HCT116 (cell line): ENCODE results near the gene NDUFA8. TPM values are rescaled to one million over a fixed set of nuclear protein-coding genes. Genes with fewer than 3 reads are reported as not detected.

Source experiments
- ATAC-seq: fragments of 200-7000 bp; cut with Tn5 transposase; 2 replicates; pipeline ENCODE4 v1.9.1; 2020; ENCODE audit warnings: mild to moderate bottlenecking, moderate library complexity
- Bru-seq: library from RNA; stranded (reverse); fragments of 400-500 nt; gene quantifications from one replicate; lab custom pipeline; 2021; lab: Mats Ljungman, UMichigan
- BruChase-seq, 2 experiments: library from RNA; stranded (reverse); fragments of 400-500 nt; gene quantifications; one replicate each; lab custom pipeline; 2021; lab: Mats Ljungman, UMichigan
- BruUV-seq: library from RNA; stranded (reverse); fragments of 400-500 nt; replicated peaks from 2 replicates; lab custom pipeline; 2021; lab: Mats Ljungman, UMichigan
- CTCF ChIA-PET: fragments of 300-600 bp; sonication (Branson Sonifier 250); formaldehyde crosslinking; loops from one replicate; lab custom pipeline; 2021; ENCODE audit warnings: antibody characterized with exemption; lab: Charles Lee
- POLR2A ChIA-PET: fragments of 300-600, 350-600 bp; sonication (Branson Sonifier 250); formaldehyde crosslinking; loops from one replicate; lab custom pipeline; 2021; ENCODE audit warnings: antibody characterized with exemption; lab: Charles Lee
- RAD21 ChIA-PET, 2 experiments: fragments of 300-600 bp; sonication (Branson Sonifier 250); formaldehyde crosslinking; loops; one replicate each; lab custom pipeline; 2023; ENCODE audit warnings: low total read pairs in 2 of 2; ENCODE audit not compliant: uncharacterized antibody in 2 of 2, unreplicated experiment in 2 of 2, low non-redundant PET in 1 of 2; lab: Charles Lee
- DNase-seq: peaks from one replicate; pipeline ENCODE4 v3.0.0-alpha.2; 2010; ENCODE audit warnings: low read depth, low spot score
- H2AFZ ChIP-seq: fragments of 200-600 bp; shearing (Covaris generic), sonication (generic); 2 replicates; pipeline ENCODE4 v1.6.1; 2017; ENCODE audit warnings: low read depth, mixed run types, mixed read lengths, antibody characterized with exemption, low read length; ENCODE audit not compliant: poor library complexity, severe bottlenecking
- H3K27ac ChIP-seq: 2 replicates; pipeline ENCODE4 v1.5.1; 2012; ENCODE audit warnings: low read depth, low read length
- H3K27me3 ChIP-seq: fragments of 200-600 bp; sonication (generic); 2 replicates; pipeline ENCODE4 v1.6.1; 2016; ENCODE audit warnings: mixed run types, low read length, mixed read lengths; ENCODE audit not compliant: insufficient read depth
- H3K36me3 ChIP-seq, 2 experiments: fragments of 200-500 bp in 1 of 2; fragments of 200-600 bp in 1 of 2; sonication (Bioruptor generic) in 1 of 2; sonication (generic) in 1 of 2; 2 replicates each; pipeline versions ENCODE4 v1.5.1 to v1.6.1; 2014 to 2016; ENCODE audit warnings: low read length in 2 of 2, inconsistent platforms in 1 of 2, mixed read lengths in 1 of 2, mixed run types in 1 of 2; ENCODE audit not compliant: insufficient read depth in 2 of 2, control insufficient read depth in 1 of 2
- H3K4me1 ChIP-seq, 2 experiments: fragments of 200-600 bp in 1 of 2; sonication (generic) in 1 of 2; 2 replicates each; pipeline versions ENCODE4 v1.5.1 to v1.6.1; 2012 to 2017; ENCODE audit warnings: low read length in 2 of 2, inconsistent platforms in 1 of 2, mild to moderate bottlenecking in 1 of 2, mixed read lengths in 1 of 2, mixed run types in 1 of 2, moderate library complexity in 1 of 2; ENCODE audit not compliant: insufficient read depth in 2 of 2, control insufficient read depth in 1 of 2
- H3K4me2 ChIP-seq: fragments of 200-600 bp; sonication (generic); 2 replicates; pipeline ENCODE4 v1.6.1; 2017; ENCODE audit warnings: mixed run types, low read length, mixed read lengths
- H3K4me3 ChIP-seq, 2 experiments: fragments of 200-600 bp in 1 of 2; sonication (generic) in 1 of 2; replicated peaks in 1 of 2; 2 replicates each; pipeline ENCODE4 v1.5.1; 2011 to 2016; ENCODE audit warnings: low read length in 2 of 2, control low read depth in 1 of 2, low read depth in 1 of 2, mild to moderate bottlenecking in 1 of 2, mixed read lengths in 1 of 2, mixed run types in 1 of 2
- H3K79me2 ChIP-seq: fragments of 200-600 bp; sonication (generic); 2 replicates; pipeline ENCODE4 v1.6.1; 2017; ENCODE audit warnings: mild to moderate bottlenecking, mixed run types, low read length, moderate library complexity, mixed read lengths; ENCODE audit not compliant: insufficient read depth
- H3K9ac ChIP-seq: fragments of 200-600 bp; sonication (generic); 2 replicates; pipeline ENCODE4 v1.6.1; 2016; ENCODE audit warnings: low read length, mixed read lengths
- H3K9me2 ChIP-seq: fragments of 200-600 bp; sonication (generic), shearing (Covaris generic); 2 replicates; pipeline ENCODE4 v1.6.1; 2017; ENCODE audit warnings: mixed run types, mild to moderate bottlenecking, moderate library complexity; ENCODE audit not compliant: insufficient read depth
- H3K9me3 ChIP-seq, 2 experiments: fragments of 200-500 bp in 1 of 2; fragments of 200-600 bp in 1 of 2; sonication (Bioruptor generic) in 1 of 2; sonication (generic) in 1 of 2; 2 replicates each; pipeline ENCODE4 v1.6.1; 2014 to 2017; ENCODE audit warnings: low read length in 2 of 2, mixed read lengths in 2 of 2, inconsistent platforms in 1 of 2, low read depth in 1 of 2, mild to moderate bottlenecking in 1 of 2, mixed run types in 1 of 2, moderate library complexity in 1 of 2; ENCODE audit not compliant: control insufficient read depth in 1 of 2, insufficient read depth in 1 of 2
- H4K20me1 ChIP-seq: fragments of 200-600 bp; sonication (generic), shearing (Covaris generic); 2 replicates; pipeline ENCODE4 v1.6.1; 2017; ENCODE audit warnings: mixed run types, mild to moderate bottlenecking, moderate library complexity; ENCODE audit not compliant: insufficient read depth
- CBX3 ChIP-seq: IDR thresholded peaks from 2 replicates; pipeline ENCODE4 v1.6.1; 2012; ENCODE audit warnings: low read depth
- CEBPB ChIP-seq: IDR thresholded peaks from 2 replicates; pipeline ENCODE4 v1.6.1; 2012; ENCODE audit warnings: low read depth
- EGR1 ChIP-seq: IDR thresholded peaks from 2 replicates; pipeline ENCODE4 v1.6.1; 2012; ENCODE audit warnings: low read depth
- ELF1 ChIP-seq: IDR thresholded peaks from 2 replicates; pipeline ENCODE4 v1.6.1; 2012; ENCODE audit warnings: low read depth, borderline replicate concordance
- EZH2 ChIP-seq: fragments of 200-600 bp; sonication (generic); IDR thresholded peaks from 2 replicates; pipeline ENCODE4 v1.6.1; 2017; ENCODE audit warnings: antibody characterized with exemption, mixed run types
- POLR2A ChIP-seq: IDR thresholded peaks from 2 replicates; pipeline ENCODE4 v1.7.0; 2011; ENCODE audit warnings: borderline replicate concordance; ENCODE audit not compliant: insufficient read depth, insufficient read length; ENCODE audit errors: extremely low read depth
- POLR2AphosphoS5 ChIP-seq: IDR thresholded peaks from 2 replicates; pipeline ENCODE4 v1.6.1; 2011; ENCODE audit warnings: mild to moderate bottlenecking, low read depth, low read length, moderate library complexity
- SIN3A ChIP-seq: IDR thresholded peaks from 2 replicates; pipeline ENCODE4 v1.6.1; 2012; ENCODE audit warnings: low read depth
- ZFX ChIP-seq: fragments of 450-650 bp; IDR thresholded peaks from 2 replicates; pipeline ENCODE4 v1.6.1; 2017
- intact Hi-C: fragments of 100-400 bp; cut with micrococcal nuclease; formaldehyde crosslinking; loops from 2 replicates; pipeline ENCODE4 v1.10.0; 2022
- long read RNA-seq: library from polyadenylated mRNA; unstranded; transcript quantifications from one replicate; pipeline ENCODE4 v2.0.0, GENCODE V29; 2021; ENCODE audit not compliant: unreplicated experiment
- polyA plus RNA-seq: library from polyadenylated mRNA; unstranded; fragments of >200 nt; gene quantifications from 2 replicates; pipeline ENCODE4 v1.2.1, GENCODE V29; 2012; ENCODE audit warnings: missing spikeins
- total RNA-seq: library from RNA; stranded (reverse); gene quantifications from one replicate; pipeline ENCODE4 v1.2.1, GENCODE V29; 2021; ENCODE audit not compliant: unreplicated experiment
- TF ChIP-seq, protein P1 (sequence below), 3 experiments: fragments of 200-600 bp in 1 of 3; sonication (generic) in 1 of 3; IDR thresholded peaks in 2 of 3; conservative IDR thresholded peaks in 1 of 3; 2 replicates each; pipeline ENCODE4 v1.5.1; 2012 to 2017; ENCODE audit warnings: low read depth in 2 of 3, low read length in 2 of 3, antibody characterized with exemption in 1 of 3, borderline replicate concordance in 1 of 3, control low read depth in 1 of 3, mild to moderate bottlenecking in 1 of 3, mixed read lengths in 1 of 3, mixed run types in 1 of 3, moderate library complexity in 1 of 3; ENCODE audit not compliant: insufficient read depth in 1 of 3

NDUFA8 gene
- total RNA-seq: 84.5 TPM
- polyA plus RNA-seq: 94.5 and 120 TPM in 2 replicates
- percentile 74 among the genes with signal in this experiment for Bru-seq, nascent RNA
- BruChase-seq, experiment 1, labeled RNA remaining after a 6-hour chase: percentile 79 among the genes with signal in this experiment
- BruChase-seq, experiment 2, labeled RNA remaining after a 2-hour chase: percentile 71 among the genes with signal in this experiment
- long read RNA-seq, transcript NDUFA8-201 (4 exons, 844 nt): major isoform, 94 of 112 reads
- long read RNA-seq, partial matches to known transcripts: 5 of 112 reads
- long read RNA-seq, other reads (novel, unspliced or antisense): 13 of 112 reads

DNA sequence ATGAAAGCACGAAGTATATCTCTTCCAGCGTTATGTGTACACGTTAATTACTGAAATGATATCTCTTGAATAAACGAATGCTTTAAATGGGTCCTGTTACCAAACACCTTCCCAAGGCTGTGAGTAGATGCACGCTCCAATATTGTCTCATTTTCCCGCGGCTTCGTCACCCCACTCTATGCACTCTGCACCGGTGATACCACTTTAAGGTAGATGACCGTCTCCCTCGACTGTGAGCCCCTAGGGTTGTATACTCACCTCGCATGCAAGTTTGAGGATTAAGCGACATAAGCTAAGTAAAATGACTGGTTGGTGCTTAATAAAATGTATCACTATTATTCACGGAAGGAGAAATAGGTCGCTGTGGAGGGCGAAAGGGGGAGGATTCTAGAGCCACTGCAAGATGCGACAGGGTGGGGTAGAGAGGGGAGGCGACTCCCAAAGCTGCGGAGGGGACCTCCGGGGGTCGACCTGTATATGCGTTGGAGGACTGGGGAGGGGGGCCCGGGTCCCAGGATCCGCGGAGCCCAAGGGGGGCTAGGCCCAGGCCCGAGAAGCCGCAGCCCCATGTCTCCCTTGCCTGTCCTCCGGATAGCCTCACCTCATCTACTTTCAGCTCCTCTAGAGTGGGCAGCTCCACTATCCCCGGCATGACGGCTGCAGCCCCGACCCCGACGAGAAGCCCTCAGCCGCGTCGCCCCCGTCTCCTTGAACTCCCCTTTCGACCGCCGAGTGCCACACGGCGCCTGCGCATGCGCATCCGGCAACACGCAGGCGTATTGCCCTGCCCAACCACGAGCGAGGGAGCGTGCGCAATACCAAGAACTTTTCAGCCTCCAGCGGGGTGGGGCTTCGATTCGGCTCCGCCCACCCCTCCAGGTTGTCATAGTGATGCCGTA is at the start of gene NDUFA8, which contains the start of gene MORN5:
Gene NDUFA8 (minus strand): TSS at position 754 of the 899 bp plus-strand sequence. CDS start 102 bp downstream, at position 652.
Gene MORN5 (plus strand): TSS at position 883 of the 899 bp plus-strand sequence. CDS start 65 bp downstream, outside the sequence.
- CTCF ChIA-PET: interaction anchor here (1.1 to 2.8 kb wide), 3 partner anchors 14 to 191 kb away, joined by 3 to 11 read pairs (median 6); no protein-coding TSS in a partner anchor
- peak within 1 kb of the TSS; percentile 47 for H2AFZ ChIP-seq
- peak within 1 kb of the TSS; percentile 49 for H3K27ac ChIP-seq
- H3K9me2 ChIP-seq: no peaks in the 10 kb centered on the region
- peak within 1 kb of the TSS; percentile 86 for H3K4me2 ChIP-seq
- H3K9me3 ChIP-seq: peaks cover 0 to 6% of the 10 kb centered on the region in 2 experiments; a peak in 1 of 4 replicates
- peaks cover 4 to 13% of the 10 kb centered on the region in 2 experiments for H3K4me1 ChIP-seq
- peak; percentile 94 for DNase-seq
- RAD21 ChIA-PET: no interaction called here
- H3K36me3 ChIP-seq: no peaks in the 10 kb centered on the region; a peak in 1 of 4 replicates
- TF ChIP-seq CEBPB (no peak), ZFX (peak; percentile 91), EZH2 (no peak), CBX3 (no peak), POLR2A (peak; percentile 74), EGR1 (0 out of 2 replicates have a peak, but pooled peaks have one; percentile 46), ELF1 (no peak), SIN3A (peak; percentile 9; the same call in 1 of the 2 replicates), POLR2AphosphoS5 (peak; percentile 95)
- TF ChIP-seq, protein P1, sequence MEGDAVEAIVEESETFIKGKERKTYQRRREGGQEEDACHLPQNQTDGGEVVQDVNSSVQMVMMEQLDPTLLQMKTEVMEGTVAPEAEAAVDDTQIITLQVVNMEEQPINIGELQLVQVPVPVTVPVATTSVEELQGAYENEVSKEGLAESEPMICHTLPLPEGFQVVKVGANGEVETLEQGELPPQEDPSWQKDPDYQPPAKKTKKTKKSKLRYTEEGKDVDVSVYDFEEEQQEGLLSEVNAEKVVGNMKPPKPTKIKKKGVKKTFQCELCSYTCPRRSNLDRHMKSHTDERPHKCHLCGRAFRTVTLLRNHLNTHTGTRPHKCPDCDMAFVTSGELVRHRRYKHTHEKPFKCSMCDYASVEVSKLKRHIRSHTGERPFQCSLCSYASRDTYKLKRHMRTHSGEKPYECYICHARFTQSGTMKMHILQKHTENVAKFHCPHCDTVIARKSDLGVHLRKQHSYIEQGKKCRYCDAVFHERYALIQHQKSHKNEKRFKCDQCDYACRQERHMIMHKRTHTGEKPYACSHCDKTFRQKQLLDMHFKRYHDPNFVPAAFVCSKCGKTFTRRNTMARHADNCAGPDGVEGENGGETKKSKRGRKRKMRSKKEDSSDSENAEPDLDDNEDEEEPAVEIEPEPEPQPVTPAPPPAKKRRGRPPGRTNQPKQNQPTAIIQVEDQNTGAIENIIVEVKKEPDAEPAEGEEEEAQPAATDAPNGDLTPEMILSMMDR (IDR thresholded peaks at IDR 0.05 in 2 of 3, conservative IDR thresholded peaks at IDR 0.05 in 1 of 3; ENCODE audit: borderline replicate concordance in 1 of 3, insufficient read depth in 1 of 3, low read depth in 2 of 3, low read length in 2 of 3): peak in 1 of 3 experiments; percentile 9; a peak in 1 of 6 replicates
- TSS peak; percentile 72 for BruUV-seq
- H3K27me3 ChIP-seq: no peaks in the 10 kb centered on the region
- peak within 1 kb of the TSS; percentile 75 to 92 for H3K4me3 ChIP-seq
- H4K20me1 ChIP-seq: 0 out of 2 replicates have a peak, but pooled peaks cover 4% of the 10 kb centered on the region
- intact Hi-C loops: no loop called here
- POLR2A ChIA-PET: no interaction called here
- peak; percentile 93 for ATAC-seq
- H3K79me2 ChIP-seq: peaks cover 51% of the 10 kb centered on the region
- peak within 1 kb of the TSS; percentile 82 for H3K9ac ChIP-seq
